COR-L47 (cell line): ENCODE data around the gene MATK.
A peak's percentile ranks its signal among the peaks of the same experiment; 100 is the strongest.
"Not testable (repeated sequence)": the region's sequence is repeated elsewhere in the genome, so short reads cannot be mapped to it uniquely, and the experiment has no call there.

Experiments
- DNase-seq: peaks from one replicate; lab custom pipeline; 2025; lab: John Stamatoyannopoulos, UW

MATK gene

GRCh38 chr19:3771000-3771905 is 14.9 kb downstream of the MATK start:
- no peak for DNase-seq

DNA sequence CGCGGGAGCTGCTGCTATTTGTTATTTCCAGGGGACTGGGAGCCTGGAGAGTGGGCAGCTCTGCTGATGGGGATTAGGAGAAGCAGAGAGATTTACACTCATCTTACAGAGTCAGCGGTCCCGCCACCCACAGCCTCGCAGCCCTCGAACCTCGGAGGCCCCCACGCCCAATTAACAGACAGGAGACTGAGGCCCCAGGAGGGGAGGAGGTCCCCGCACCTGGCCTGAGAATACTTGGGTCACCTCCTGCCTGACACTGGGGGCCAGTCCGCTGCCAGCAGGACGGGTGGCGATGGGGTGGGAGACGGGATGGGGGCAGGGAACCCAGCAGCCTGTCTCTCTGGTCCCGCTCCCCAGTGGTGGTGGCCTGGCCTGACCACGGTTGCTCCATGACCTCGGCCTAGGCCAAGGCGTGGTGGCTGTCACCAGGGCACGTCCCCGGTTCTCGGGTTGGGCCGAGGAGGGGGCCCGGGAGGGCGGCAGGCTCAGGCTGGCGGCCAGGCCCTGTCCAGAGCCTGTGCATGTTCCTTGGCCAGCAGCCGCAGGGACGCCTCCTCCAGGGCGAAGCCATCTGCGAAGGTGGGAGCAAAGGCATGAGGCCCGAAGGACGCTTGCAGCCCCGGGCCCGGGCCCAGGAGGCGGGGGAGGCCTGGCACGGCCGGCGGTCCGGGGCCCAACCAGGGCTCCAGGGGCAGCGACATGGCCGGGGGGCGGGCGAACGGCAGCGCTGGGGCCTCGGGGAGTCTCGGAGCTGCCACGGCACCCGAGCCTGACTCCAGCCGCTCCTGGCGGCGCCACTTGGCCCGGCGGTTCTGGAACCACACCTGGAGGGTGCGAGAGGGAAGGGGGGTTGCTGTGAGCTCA is 15.8 kb downstream of the MATK start:
- no peak for DNase-seq

- no peak for DNase-seq
Observed at GRCh38 chr19:3769494-3769893, 16.7 kb downstream of the MATK start.

GRCh38 chr19:3768748-3769099 is 17.5 kb downstream of the MATK start:
- no peak for DNase-seq

DNA sequence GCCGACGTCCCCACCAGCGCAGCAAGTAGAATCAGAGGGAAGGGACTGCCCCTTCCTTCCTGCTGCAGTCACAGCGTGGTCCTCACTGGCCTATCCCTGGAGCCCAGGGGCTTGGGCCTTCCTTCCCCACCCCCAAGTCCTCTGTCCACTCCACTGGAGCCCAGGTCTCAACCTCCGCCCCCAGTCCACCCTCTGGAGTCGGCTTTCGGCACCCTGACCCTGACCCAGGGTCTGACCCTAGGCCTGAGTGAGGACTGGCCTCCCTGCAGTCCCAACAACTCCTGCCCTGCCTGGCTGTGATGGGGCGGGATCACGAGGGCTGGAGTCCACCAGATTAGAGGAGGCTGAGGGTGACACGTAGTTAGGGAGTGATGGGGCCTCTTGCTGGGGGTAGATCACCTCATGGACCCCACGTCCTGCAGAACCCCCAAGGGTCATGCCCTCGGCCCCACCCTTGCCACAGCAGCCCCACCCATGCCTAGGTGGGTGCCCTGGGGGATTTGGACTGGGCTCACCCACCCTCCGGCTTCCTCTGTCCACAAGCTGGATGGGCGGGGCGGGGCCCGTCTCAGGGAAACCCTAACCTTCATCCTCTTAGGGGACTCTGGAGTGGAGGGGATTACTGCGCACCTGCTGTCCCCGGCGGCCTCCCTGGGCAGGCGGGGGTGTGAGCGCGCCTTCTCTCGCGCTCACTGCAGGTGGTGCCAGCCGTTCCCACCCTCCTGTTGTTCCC is 18.0 kb downstream of the MATK start:
- DNase-seq: no peak

DNA sequence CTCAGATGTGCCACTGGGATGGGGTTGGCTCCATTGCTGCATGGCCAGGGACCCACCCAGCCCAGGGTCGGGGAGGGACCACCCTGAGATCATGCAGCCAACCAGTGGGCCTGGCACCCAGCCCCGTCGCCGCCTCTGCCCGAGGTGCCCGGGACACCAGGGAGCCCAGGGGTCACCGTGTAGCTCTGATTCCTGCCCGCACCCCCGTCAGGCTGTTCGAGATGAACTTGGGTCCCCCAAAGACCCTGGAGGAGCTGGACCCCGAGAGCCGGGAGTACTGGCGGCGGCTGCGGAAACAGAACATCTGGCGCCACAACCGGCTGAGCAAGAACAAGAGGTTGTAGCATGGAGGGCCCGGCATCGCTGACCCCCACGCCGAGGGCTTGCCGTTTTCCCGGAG is 19.1 kb downstream of the MATK start:
- no peak for DNase-seq

DNA sequence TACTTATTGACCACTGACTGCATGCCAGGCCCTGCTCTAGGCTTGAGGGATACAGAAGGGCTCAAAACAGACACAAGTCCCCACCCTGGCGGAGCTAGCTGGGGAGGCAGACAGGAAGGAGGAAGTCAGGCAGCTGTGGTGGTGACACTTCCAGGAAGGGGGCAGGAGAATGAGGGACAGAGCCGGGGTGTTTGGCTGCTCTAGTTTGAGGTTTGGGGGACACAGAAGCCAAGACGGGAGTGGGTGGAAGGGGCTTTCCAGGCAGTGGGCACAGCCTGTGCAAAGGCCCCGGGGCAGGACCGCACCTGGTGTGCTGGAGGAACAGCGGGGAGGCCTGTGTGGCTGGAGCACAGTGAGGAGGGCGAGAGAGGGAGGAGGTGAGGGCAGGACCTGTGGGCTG is 19.7 kb downstream of the MATK start:
- DNase-seq: no peak

DNA sequence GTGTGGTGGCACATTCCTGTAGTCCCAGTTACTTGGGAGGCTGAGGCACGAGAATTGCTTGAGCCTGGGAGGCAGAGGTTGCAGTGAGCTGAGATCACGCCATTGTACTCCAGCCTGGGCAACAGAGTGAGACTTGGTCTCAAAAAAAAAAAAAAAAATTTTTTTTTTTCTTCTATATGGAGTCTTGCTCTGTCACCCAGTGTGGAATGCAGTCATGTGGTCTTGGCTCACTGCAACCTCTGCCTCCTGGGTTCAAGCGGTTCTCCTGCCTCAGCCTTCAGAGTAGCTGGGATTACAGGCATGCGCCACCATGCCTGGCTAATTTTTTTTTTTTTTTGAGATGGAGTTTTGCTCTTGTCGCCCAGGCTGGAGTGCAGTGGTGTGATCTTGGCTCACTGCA is 20.4 kb downstream of the MATK start:
- DNase-seq: not testable (repeated sequence)

- no peak for DNase-seq
Observed at GRCh38 chr19:3765121-3765520, 21.1 kb downstream of the MATK start.

DNA sequence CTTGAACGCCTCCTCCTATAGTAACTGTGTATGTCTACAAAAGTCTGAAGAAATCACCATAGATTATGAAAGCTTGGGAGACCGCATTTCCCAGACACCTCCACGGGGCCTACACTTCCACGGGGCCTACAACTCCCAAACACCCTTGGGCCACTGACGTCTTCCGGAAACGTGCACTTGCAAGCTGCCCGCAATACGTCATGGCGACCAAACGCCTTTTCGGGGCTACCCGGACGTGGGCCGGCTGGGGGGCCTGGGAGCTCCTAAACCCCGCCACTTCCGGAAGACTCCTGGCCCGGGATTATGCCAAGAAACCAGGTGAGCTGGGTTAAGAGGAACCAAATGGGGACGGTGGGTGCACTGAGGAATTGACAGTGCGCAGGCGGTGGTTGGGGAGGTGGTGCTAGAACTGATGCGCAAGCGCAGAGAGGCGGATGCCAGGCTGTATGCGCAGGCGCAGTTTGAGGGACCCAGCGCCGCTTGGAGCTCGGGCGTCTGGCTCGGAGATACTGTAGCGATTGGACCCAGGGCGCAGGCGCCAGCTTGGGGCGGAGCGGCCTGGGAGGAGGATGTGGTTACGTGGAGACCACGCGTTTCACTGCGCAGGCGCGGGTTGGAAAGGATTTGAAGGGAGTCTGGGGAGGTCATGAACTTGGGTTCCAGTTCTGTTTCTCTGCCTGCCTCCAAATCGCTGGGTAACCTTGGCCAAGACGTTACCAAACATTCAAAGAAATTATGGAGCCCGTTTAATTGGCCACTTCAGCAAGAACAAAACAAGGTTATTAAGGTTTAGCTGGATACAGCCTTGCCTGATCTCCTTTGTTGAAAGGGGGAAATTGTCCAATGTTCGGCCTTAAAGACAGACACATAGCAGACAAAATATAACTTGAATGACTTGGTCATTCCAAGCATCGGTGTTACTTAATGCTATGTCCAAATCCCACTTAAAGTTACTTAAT is 23.4 kb downstream of the MATK start, which contains the start of gene MRPL54:
TSS of gene MRPL54 (plus strand) at position 182 of the 959 bp plus-strand sequence. CDS start at position 201, 19 bp downstream.
- peak; percentile 98 for DNase-seq

DNA sequence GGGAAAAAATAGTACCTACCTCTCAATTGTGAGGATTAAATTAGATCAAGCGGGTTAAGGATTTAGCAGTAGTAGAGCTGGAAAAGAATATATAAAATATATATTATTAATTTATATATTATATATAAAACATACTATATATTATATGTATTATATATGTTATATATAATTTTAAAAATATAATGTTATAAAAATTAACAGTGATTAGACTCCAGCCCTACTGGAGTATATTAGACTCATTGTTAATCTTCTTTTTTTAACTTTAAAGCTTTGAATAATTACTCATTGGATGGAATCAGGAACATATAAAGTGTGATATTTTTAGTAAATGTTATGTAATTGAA is 24.1 kb downstream of the MATK start:
- no peak for DNase-seq

GRCh38 chr19:3761382-3762129 is 24.6 kb downstream of the MATK start, which contains the start of gene APBA3:
Gene APBA3 (minus strand): TSS chr19:3761692. CDS start chr19:3760264, 1,428 bp downstream.
- DNase-seq: peak; percentile 82

DNA sequence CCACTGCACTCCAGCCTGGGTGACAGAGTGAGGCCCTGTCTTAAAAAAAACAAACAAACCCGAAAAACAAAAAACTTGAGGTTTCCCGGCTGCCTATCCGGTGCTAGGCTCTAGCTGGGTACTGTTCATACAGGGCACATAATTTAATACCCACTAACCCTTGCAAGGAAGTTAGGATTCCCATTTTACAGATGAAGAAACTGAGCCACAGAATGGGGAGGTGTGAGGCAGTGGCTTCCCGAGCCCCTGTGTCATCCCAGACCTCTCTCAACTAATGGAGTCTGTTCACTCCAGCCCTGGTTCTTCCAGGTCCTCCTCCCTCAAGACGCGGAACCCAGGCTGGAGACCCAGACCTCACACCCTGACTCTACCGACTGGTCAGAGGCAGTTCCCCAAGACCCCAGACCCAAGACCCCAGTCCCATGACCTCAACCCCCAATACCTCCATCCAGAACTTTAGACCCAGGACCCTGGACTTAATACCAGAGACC is 25.3 kb downstream of the MATK start:
- DNase-seq: no peak

DNA sequence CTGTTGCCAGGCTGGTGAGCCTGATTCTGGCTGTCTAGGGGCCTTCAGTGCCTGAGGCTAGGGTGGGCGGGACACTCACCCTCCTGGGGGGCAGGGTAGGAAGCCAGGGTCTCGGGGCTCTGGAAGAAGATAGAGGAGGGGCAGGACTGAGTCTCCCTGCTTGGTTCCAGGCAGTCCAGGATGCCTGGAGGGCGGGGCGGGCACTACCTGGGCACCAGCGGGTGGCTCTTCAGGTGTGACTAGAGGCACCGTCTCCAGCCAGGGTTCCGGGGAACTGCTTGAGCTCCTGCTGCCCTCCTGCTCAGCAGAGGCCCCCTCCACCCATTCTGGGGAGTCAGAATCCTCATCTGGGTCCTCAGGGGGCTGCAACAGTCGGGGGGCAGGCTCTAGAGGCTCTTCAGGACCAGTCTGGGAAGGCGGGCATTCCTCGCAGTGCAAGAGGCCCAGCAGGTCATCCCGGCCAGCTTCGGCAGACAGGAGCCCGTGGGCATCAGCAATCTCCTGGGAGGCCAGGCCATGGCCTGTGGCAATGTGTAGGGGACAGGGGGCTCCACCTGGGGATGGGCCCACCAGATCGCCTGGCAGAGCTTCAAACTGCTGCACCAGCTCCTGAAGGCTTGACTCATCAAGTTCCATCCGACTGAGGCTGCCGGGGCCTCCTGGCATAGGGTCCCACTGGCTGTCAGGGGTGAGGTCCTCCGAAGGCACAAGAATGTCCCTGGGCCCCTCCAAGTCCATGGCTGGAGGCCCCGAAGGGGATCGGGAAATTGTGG is 26.5 kb downstream of the MATK start:
- DNase-seq: no peak

GRCh38 chr19:3758297-3758696 is 27.9 kb downstream of the MATK start:
- not testable (repeated sequence) for DNase-seq

DNA sequence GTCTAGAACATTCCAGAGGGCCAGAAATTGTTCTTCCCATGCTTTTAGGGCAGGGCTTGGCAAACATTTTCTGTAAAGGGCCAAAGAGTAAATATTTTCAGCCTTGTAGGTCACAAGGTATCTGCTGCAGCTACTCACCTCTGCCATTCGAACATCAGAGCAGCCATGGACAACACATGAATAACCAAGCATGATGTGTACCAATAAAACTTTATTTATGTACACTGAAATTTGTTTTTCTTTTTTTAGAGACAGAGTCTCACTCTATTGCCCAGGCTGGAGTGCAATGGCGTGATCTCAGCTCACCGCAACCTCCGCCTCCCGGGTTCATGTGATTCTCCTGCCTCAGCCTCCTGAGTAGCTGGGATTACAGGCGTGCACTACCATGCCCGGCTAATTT is 28.5 kb downstream of the MATK start:
- DNase-seq: not testable (repeated sequence)

GRCh38 chr19:3753631-3754410 is 32.4 kb downstream of the MATK start:
- DNase-seq: no peak

DNA sequence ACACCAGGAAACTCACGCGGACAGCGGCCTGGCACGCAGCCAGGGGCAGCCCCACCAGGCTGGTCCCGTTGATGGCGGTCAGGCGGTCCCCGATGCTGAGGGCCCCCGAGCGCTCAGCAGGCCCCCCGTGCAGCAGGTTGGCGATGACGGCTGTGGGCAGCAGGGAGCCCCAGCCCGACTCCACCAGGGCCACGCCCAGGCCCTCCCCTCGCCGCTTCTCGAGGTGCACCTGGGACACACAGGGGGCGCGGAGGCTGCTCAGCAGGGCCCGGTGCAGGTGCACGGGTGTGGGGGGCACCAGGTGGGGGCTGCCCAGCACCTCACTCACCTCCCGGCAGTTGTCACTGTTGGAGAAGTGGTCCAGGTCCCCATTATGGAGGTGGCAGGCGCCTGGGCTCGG is 33.7 kb downstream of the MATK start:
- DNase-seq: no peak

DNA sequence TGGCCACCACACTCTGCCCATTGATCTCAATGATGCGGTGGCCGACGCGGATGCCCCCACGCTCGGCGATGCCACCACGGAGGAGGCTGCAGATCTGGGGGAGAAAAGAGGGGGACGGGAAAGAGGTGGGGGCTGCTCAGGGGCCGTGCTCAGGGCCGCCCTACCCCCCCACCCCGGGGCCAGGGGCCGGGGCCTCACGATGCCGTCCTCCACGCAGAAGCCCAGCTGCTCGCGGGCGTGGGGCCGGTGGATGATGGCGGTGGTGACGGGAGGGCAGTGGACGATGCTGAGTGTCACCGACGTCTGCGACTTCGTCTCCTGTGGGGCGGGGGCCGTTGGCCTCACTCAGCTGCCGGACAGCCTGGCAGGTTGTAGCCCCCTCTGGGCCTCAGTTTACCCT is 34.9 kb downstream of the MATK start:
- no peak for DNase-seq
